Liver (tissue), 3 donors: ENCODE results near the gene HLA-DOB.

Source experiments
- CTCF ChIP-seq: fragments of 150-350 bp; IDR thresholded peaks from 2 replicates; pipeline ENCODE4 v1.5.1; 2017; ENCODE audit warnings: improper control_type of control experiment, low read depth, low read length; ENCODE audit not compliant: missing input control
- HNF4A ChIP-seq, 2 donors: conservative IDR thresholded peaks; 2 replicates each; pipeline ENCODE4 v1.6.1; 2016; ENCODE audit warnings: antibody characterized with exemption in 2 of 2, mild to moderate bottlenecking in 2 of 2
- REST ChIP-seq: IDR thresholded peaks from 2 replicates; pipeline ENCODE4 v1.6.1; 2016; ENCODE audit warnings: antibody characterized with exemption, mild to moderate bottlenecking
- donor health status: healthy.
- donor health status: healthy.

- TF ChIP-seq CTCF = no peak
- no peak for TF ChIP-seq REST
- no peak for TF ChIP-seq HNF4A (conservative IDR thresholded peaks at IDR 0.05)
Measured at GRCh38 chr6:32842021-32842650, 25.3 kb upstream of the HLA-DOB start.
